A549 treated with CpdA at 1 μM for 4 hours (cell line): ENCODE results near the gene COL2A1. TPM values are rescaled to one million over a fixed set of nuclear protein-coding genes. Genes with fewer than 3 reads are reported as not detected.

ENCODE experiments used
- total RNA-seq: library from RNA; stranded (reverse); fragments of 200-300 nt; extraction: Qiagen RNA extraction; gene quantifications from 5 replicates; pipeline ENCODE4 v1.2.3, GENCODE V29; 2022; ENCODE audit warnings: low read depth

The COL2A1 gene
- total RNA-seq: 0.02 to 0.15 TPM (median 0.08 TPM) in 3 of 5 replicates, not detected in the others

GRCh38 chr12:48004053-48004941, at the start of gene COL2A1:
COL2A1 (minus strand) TSS chr12:48004476; CDS start chr12:48004321, 155 bp downstream.

GRCh38 chr12:47963340-47964040, 40.8 kb downstream of the COL2A1 start, which contains the start of gene TMEM106C:
TMEM106C (plus strand) TSS chr12:47963596; CDS start chr12:47964237, 641 bp downstream.

Other genes with a start within 250 kb of the COL2A1 start
- 0.57 to 0.94 TPM (median 0.72 TPM) in 5 replicates for gene RAPGEF3, start 245.6 kb downstream of the COL2A1 start, total RNA-seq
- gene SLC48A1, start 231.2 kb downstream of the COL2A1 start, total RNA-seq: 24.1 to 31.5 TPM (median 29.1 TPM) in 5 replicates
- gene HDAC7, start 184.6 kb downstream of the COL2A1 start, total RNA-seq: 37.1 to 53.2 TPM (median 44.8 TPM) in 5 replicates
- 2.9 to 4.1 TPM (median 3.2 TPM) in 5 replicates for gene VDR, start 99.5 kb downstream of the COL2A1 start, total RNA-seq
- 109 to 133 TPM (median 121 TPM) in 5 replicates for gene TMEM106C, start 40.9 kb downstream of the COL2A1 start, total RNA-seq
- gene SENP1, start 101.6 kb upstream of the COL2A1 start, total RNA-seq: 11.1 to 15.9 TPM (median 12.8 TPM) in 5 replicates
- 26.5 to 29.9 TPM (median 28.1 TPM) in 5 replicates for gene PFKM, start 114.9 kb upstream of the COL2A1 start, total RNA-seq
- gene ASB8, start 153.0 kb upstream of the COL2A1 start, total RNA-seq: 11.0 to 29.3 TPM (median 13.4 TPM) in 5 replicates
- 2.5 to 3.6 TPM (median 3.2 TPM) in 5 replicates for gene CCDC184, start 179.2 kb upstream of the COL2A1 start, total RNA-seq
- gene OR10AD1, start 198.8 kb upstream of the COL2A1 start, total RNA-seq: not detected in 5 replicates